ENCODE data around the gene FAM186B.
A peak's percentile ranks its signal among the peaks of the same experiment; 100 is the strongest.

FAM186B gene

DNA sequence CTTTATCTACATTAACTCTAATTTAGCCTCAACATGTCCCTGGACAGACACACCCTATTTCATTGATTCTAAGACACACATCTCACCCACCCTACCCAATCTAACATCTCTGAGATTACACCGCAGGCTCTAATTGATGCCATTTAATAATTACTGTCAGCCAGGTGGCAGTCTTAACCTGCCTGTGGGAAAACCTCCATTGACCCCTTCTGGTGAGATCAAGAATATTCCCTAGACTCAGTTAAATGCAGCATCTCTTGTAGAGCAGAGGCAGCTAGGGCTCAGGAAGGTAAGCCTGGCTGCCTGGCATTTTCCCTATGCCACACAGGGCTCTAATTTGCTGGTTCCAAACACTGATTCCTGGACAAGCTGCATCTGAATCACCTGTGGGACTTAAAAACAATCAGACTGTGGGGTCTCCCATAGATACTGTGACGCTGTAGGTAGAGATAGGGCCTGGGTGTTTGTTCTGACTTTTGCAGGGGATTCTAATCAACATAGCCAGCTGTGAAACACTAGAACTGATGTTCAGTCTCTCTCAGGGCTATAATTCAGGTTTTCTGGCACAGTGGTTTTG lies 51.8 kb downstream of the FAM186B start:
- no peak overlapping the region for H3K4me3 ChIP-seq (ENCODE audit: low read depth, low read length)
- DNase-seq (ENCODE audit: low read depth), result peak; percentile 4
- TF ChIP-seq, protein P1, sequence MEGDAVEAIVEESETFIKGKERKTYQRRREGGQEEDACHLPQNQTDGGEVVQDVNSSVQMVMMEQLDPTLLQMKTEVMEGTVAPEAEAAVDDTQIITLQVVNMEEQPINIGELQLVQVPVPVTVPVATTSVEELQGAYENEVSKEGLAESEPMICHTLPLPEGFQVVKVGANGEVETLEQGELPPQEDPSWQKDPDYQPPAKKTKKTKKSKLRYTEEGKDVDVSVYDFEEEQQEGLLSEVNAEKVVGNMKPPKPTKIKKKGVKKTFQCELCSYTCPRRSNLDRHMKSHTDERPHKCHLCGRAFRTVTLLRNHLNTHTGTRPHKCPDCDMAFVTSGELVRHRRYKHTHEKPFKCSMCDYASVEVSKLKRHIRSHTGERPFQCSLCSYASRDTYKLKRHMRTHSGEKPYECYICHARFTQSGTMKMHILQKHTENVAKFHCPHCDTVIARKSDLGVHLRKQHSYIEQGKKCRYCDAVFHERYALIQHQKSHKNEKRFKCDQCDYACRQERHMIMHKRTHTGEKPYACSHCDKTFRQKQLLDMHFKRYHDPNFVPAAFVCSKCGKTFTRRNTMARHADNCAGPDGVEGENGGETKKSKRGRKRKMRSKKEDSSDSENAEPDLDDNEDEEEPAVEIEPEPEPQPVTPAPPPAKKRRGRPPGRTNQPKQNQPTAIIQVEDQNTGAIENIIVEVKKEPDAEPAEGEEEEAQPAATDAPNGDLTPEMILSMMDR (IDR thresholded peaks at IDR 0.05; ENCODE audit: low read depth, low read length, missing control alignments), result peak; percentile 55
- in situ Hi-C loops (cut with HindIII; ENCODE audit: low sequenced_read_pairs), result no loop called here

DNA sequence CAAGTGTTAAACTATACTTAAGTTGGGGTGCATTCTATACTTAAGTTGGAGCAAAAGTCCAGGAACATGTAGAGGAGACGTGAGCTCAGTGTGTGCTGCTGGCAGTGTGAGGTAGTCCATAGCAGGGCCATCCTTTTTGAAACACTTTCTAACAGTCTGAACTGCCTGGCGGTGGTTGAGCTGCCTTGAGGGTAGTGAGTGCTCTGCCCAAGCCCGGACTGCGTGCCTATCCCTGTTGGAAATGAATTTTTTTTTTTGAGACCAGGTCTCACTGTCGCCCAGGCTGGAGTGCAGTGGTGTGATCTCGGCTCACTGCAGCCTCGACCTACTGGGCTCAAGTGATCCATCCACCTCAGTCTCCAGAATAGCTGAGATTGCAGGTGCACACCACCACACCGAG lies 52.5 kb downstream of the FAM186B start:
- in situ Hi-C loops (cut with HindIII; ENCODE audit: low sequenced_read_pairs), result no loop called here
- H3K4me3 ChIP-seq (ENCODE audit: low read depth, low read length), result no peak overlapping the region
- no peak for DNase-seq (ENCODE audit: low read depth)
- TF ChIP-seq, protein P1 (IDR thresholded peaks at IDR 0.05; ENCODE audit: low read depth, low read length, missing control alignments), result no peak

DNA sequence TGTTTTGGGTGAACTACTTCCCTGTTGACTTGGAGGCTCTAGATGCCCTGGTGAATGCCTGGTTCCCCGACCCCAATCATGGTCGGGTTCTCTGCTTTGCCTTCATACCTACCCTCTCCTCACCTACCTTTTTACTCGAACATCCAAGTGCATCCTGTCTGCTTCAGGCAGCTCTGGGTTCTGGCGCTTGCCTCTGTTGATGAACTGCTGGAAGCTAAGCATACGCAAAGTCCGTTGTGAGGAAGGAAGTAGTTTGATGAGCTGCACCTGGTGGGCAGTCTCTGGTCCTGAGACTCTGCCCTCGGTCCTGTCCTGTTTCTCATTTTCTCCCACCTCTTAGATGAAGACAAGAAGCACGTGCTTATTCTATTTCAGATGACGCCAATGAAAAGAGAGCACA lies 53.0 kb downstream of the FAM186B start:
- in situ Hi-C loops (cut with HindIII; ENCODE audit: low sequenced_read_pairs), result no loop called here
- H3K4me3 ChIP-seq (ENCODE audit: low read depth, low read length), result no peak overlapping the region
- DNase-seq (ENCODE audit: low read depth), result no peak
- TF ChIP-seq, protein P1 (IDR thresholded peaks at IDR 0.05; ENCODE audit: low read depth, low read length, missing control alignments), result no peak

DNA sequence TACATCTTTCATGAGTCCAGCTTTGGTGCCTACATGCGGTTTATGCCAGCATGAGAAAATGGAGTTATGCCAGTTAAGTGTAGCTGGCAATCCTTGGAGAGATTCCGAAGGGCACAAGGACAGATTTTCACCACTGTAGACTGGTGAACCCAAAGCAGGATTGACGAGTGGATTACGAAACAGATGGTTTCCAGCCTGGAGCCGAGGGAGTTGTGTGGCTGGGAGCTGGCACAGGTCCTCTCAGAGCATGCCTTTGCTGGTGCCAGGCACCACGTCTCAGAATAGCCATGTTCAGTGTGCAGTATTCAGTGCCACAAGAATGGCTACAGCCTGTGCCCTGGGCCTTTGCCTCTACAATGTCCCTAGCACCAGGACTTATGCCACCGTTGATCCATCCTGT lies 53.4 kb downstream of the FAM186B start:
- TF ChIP-seq, protein P1 (IDR thresholded peaks at IDR 0.05; ENCODE audit: low read depth, low read length, missing control alignments), result no peak
- in situ Hi-C loops (cut with HindIII; ENCODE audit: low sequenced_read_pairs), result no loop called here
- DNase-seq (ENCODE audit: low read depth), result no peak
- H3K4me3 ChIP-seq (ENCODE audit: low read depth, low read length), result no peak overlapping the region

DNA sequence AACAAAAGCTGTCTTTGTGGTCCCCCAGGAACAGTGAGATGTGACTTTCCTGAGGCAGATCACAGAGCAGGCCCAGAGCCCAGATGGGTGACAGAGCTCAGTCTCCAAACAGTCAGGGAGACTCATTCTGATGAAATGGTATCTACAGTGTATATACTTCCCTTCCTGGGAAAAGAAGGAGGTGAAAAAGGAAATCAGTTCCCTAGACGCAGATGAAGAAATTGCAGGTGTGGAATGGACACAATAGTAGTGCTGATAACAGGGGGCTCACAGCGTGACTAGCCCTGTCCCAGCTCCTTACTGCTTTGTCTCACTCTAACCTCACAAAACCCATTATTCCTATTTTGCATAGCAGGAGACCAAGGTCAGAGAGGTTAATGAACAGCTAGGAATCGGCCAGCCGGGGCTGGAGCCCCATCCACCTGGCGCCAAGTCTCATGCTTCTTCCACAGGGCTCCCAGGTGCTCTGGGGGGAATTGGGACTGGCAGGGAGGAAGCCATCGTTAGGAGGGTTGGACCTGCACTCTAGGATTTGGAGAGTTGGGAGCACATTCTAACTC lies 54.7 kb downstream of the FAM186B start:
- TF ChIP-seq, protein P1 (IDR thresholded peaks at IDR 0.05; ENCODE audit: low read depth, low read length, missing control alignments), result no peak
- in situ Hi-C loops (cut with HindIII; ENCODE audit: low sequenced_read_pairs), result no loop called here
- no peak for DNase-seq (ENCODE audit: low read depth)
- no peak overlapping the region for H3K4me3 ChIP-seq (ENCODE audit: low read depth, low read length)

DNA sequence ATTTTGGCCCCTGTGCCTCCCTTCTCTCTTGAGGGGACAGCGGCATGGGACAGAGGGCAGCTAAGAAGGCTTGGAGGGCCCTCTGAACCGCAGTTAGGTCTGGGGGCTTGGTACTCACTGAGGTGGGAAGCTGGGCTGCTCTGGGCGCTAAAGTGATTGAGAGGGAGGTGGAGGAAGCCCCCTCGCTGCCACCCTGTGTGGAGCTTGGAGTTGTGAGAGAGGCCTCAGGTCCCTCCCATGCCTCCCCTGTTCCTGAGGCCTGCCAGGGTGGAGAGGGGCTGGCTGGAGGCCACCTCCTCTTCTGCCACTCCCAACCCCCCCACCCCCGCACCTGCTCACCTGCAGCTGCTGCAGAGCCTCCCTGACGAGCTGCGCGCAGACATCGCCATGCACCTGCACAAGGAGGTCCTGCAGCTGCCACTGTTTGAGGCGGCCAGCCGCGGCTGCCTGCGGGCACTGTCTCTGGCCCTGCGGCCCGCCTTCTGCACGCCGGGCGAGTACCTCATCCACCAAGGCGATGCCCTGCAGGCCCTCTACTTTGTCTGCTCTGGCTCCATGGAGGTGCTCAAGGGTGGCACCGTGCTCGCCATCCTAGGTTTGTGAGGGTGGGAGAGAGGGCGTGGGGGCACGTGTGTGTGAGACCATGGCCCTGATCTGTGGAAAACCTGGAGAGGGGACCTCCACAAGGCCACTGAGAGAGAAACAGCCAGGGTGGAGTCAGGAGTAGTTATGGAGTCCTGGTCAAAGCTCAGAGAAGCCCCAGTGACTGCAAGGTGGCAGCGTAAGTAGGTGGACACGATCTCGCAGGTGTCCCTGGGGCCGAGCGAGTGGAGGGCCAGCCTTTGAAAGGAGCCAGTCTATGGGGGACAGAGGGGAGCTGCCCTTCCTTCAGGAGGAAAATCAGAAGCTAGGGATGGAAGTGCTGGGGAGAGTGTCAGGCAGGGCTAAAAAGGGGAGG lies 55.4 kb downstream of the FAM186B start:
- no peak overlapping the region for H3K4me3 ChIP-seq (ENCODE audit: low read depth, low read length)
- DNase-seq (ENCODE audit: low read depth), result no peak
- in situ Hi-C loops (cut with HindIII; ENCODE audit: low sequenced_read_pairs), result no loop called here
- TF ChIP-seq, protein P1 (IDR thresholded peaks at IDR 0.05; ENCODE audit: low read depth, low read length, missing control alignments), result no peak
